ENCODE measurements around the gene RET. TPM values are rescaled to one million over a fixed set of nuclear protein-coding genes. Genes with fewer than 3 reads are reported as not detected.

The RET gene
- total RNA-seq, 1 experiment from 2014 or later, result 81.1 TPM

DNA sequence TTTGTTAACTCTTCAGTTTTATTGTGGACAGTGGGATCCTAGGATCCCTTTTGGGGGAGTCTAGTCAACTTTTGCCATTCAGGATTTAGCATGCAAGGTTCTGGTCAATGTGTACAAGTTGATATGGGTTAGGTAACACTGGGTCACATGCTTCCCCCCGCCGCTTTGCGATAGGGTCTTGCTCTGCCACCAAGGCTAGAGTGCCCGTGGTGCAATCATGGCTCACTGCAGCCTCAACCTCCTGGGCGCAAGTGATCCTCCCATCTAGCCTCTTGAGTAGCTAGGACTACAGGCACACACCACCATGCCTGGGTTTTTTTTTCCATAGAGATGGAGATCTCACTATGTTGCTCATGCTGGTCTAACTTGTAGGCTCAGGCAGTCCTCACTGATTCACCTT lies 58.2 kb downstream of the RET start:
- DNase-seq (ENCODE audit: low read depth, low spot score) (no peak), ATAC-seq (no peak)
- H3K27ac ChIP-seq (ENCODE audit: low read length), result no peak overlapping the region
- H3K9me3 ChIP-seq (ENCODE audit: control insufficient read depth, insufficient read depth, low read depth, low read length), result no peaks in the 10 kb centered on the region
- H3K36me3 ChIP-seq (ENCODE audit: control insufficient read depth, insufficient read depth, low read length), result no peaks in the 10 kb centered on the region
- peaks cover 14% of the 10 kb centered on the region for H3K4me1 ChIP-seq (ENCODE audit: control insufficient read depth, insufficient read depth, low read length)
- POLR2A ChIA-PET, result no interaction called here
- in situ Hi-C loops (cut with HindIII; ENCODE audit: low pct_unique_long_range_greater_than_20kb, low sequenced_read_pairs), result no loop called here
- no peak overlapping the region for H3K4me3 ChIP-seq (ENCODE audit: low read depth in 2 of 2, low read length in 2 of 2)
- CTCF ChIA-PET, result no interaction called here
- intact Hi-C loops (cut with micrococcal nuclease; ENCODE audit: unreplicated experiment), result no loop called here
- TF ChIP-seq POLR2AphosphoS5 (IDR thresholded peaks at IDR 0.05; ENCODE audit: low read depth, low read length), result no peak
- no peak for TF ChIP-seq SIN3A (IDR thresholded peaks at IDR 0.05; ENCODE audit: borderline replicate concordance, insufficient read depth, low read depth, low read length)
- TF ChIP-seq, protein P1, sequence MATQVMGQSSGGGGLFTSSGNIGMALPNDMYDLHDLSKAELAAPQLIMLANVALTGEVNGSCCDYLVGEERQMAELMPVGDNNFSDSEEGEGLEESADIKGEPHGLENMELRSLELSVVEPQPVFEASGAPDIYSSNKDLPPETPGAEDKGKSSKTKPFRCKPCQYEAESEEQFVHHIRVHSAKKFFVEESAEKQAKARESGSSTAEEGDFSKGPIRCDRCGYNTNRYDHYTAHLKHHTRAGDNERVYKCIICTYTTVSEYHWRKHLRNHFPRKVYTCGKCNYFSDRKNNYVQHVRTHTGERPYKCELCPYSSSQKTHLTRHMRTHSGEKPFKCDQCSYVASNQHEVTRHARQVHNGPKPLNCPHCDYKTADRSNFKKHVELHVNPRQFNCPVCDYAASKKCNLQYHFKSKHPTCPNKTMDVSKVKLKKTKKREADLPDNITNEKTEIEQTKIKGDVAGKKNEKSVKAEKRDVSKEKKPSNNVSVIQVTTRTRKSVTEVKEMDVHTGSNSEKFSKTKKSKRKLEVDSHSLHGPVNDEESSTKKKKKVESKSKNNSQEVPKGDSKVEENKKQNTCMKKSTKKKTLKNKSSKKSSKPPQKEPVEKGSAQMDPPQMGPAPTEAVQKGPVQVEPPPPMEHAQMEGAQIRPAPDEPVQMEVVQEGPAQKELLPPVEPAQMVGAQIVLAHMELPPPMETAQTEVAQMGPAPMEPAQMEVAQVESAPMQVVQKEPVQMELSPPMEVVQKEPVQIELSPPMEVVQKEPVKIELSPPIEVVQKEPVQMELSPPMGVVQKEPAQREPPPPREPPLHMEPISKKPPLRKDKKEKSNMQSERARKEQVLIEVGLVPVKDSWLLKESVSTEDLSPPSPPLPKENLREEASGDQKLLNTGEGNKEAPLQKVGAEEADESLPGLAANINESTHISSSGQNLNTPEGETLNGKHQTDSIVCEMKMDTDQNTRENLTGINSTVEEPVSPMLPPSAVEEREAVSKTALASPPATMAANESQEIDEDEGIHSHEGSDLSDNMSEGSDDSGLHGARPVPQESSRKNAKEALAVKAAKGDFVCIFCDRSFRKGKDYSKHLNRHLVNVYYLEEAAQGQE (IDR thresholded peaks at IDR 0.05; ENCODE audit: insufficient read depth in 1 of 2, low read depth in 2 of 2, low read length in 1 of 2), result no peak
- TF ChIP-seq, protein P2, sequence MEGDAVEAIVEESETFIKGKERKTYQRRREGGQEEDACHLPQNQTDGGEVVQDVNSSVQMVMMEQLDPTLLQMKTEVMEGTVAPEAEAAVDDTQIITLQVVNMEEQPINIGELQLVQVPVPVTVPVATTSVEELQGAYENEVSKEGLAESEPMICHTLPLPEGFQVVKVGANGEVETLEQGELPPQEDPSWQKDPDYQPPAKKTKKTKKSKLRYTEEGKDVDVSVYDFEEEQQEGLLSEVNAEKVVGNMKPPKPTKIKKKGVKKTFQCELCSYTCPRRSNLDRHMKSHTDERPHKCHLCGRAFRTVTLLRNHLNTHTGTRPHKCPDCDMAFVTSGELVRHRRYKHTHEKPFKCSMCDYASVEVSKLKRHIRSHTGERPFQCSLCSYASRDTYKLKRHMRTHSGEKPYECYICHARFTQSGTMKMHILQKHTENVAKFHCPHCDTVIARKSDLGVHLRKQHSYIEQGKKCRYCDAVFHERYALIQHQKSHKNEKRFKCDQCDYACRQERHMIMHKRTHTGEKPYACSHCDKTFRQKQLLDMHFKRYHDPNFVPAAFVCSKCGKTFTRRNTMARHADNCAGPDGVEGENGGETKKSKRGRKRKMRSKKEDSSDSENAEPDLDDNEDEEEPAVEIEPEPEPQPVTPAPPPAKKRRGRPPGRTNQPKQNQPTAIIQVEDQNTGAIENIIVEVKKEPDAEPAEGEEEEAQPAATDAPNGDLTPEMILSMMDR (IDR thresholded peaks at IDR 0.05), result no peak
- no peak for TF ChIP-seq TCF7L2 (IDR thresholded peaks at IDR 0.05; ENCODE audit: low read depth, low read length)
- no TSS peak for BruUV-seq (replicated peaks)
- no peaks in the 10 kb centered on the region for H3K27me3 ChIP-seq (ENCODE audit: control insufficient read depth, insufficient read depth, low read length)

DNA sequence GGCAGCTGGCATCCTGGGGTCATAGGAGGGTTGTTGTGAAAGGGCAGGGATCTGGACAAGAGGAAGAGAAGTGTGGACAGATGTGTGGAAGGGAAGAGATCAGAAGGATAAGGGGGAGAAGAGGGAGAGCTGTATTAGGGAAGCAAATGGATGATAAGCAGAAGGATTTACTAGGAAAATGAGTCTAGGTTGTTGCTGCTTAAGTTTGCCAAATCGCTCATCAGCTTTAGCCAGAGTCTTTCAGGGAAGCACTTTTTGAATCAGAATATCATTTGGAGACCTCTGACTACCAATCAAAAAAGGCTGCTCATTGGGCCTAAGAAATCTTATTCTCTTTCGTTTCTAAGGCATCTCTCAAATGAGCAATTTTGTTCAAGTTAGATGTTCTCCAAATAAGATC lies 58.8 kb downstream of the RET start:
- no peaks in the 10 kb centered on the region for H3K27me3 ChIP-seq (ENCODE audit: control insufficient read depth, insufficient read depth, low read length)
- intact Hi-C loops (cut with micrococcal nuclease; ENCODE audit: unreplicated experiment), result no loop called here
- no peak overlapping the region for H3K4me3 ChIP-seq (ENCODE audit: low read depth in 2 of 2, low read length in 2 of 2)
- no peaks in the 10 kb centered on the region for H3K9me3 ChIP-seq (ENCODE audit: control insufficient read depth, insufficient read depth, low read depth, low read length)
- H3K27ac ChIP-seq (ENCODE audit: low read length), result no peak overlapping the region
- ChIA-PET CTCF (no interaction called here), POLR2A (no interaction called here)
- TF ChIP-seq, protein P2 (IDR thresholded peaks at IDR 0.05), result no peak
- no peak for TF ChIP-seq SIN3A (IDR thresholded peaks at IDR 0.05; ENCODE audit: borderline replicate concordance, insufficient read depth, low read depth, low read length)
- no peak for TF ChIP-seq TCF7L2 (IDR thresholded peaks at IDR 0.05; ENCODE audit: low read depth, low read length)
- no peak for TF ChIP-seq POLR2AphosphoS5 (IDR thresholded peaks at IDR 0.05; ENCODE audit: low read depth, low read length)
- TF ChIP-seq, protein P1 (IDR thresholded peaks at IDR 0.05; ENCODE audit: insufficient read depth in 1 of 2, low read depth in 2 of 2, low read length in 1 of 2), result no peak
- DNase-seq (ENCODE audit: low read depth, low spot score) (no peak), ATAC-seq (no peak)
- H3K4me1 ChIP-seq (ENCODE audit: control insufficient read depth, insufficient read depth, low read length), result peaks cover 19% of the 10 kb centered on the region
- in situ Hi-C loops (cut with HindIII; ENCODE audit: low pct_unique_long_range_greater_than_20kb, low sequenced_read_pairs), result no loop called here
- no TSS peak for BruUV-seq (replicated peaks)
- no peaks in the 10 kb centered on the region for H3K36me3 ChIP-seq (ENCODE audit: control insufficient read depth, insufficient read depth, low read length)

Measured in Panc1 (cell line).